ENCODE data around the gene SPAG16.

The SPAG16 gene

GRCh38 chr2:214379227-214379626 is 1095.0 kb downstream of the SPAG16 start:
- no peaks in the 10 kb centered on the region for H3K9me3 ChIP-seq
- no peaks in the 10 kb centered on the region for H3K27me3 ChIP-seq (ENCODE audit: low read depth)
- H3K4me3 ChIP-seq = no peak overlapping the region
- no peaks in the 10 kb centered on the region for H3K4me1 ChIP-seq
- DNase-seq (ENCODE audit: low spot score in 2 of 2) = no peak
- in situ Hi-C loops (cut with MboI; ENCODE audit: low sequenced_read_pairs) = no loop called here
- no peaks in the 10 kb centered on the region for H3K36me3 ChIP-seq (replicated peaks)

- no peak overlapping the region for H3K4me3 ChIP-seq
- in situ Hi-C loops (cut with MboI; ENCODE audit: low sequenced_read_pairs) = no loop called here
- H3K4me1 ChIP-seq = no peaks in the 10 kb centered on the region
Measured at GRCh38 chr2:214380681-214381080, 1096.4 kb downstream of the SPAG16 start.

GRCh38 chr2:214382229-214382628 is 1098.0 kb downstream of the SPAG16 start:
- Histone ChIP-seq H3K9me3 (no peaks in the 10 kb centered on the region), H3K4me1 (no peaks in the 10 kb centered on the region), H3K36me3 (replicated peaks) (no peaks in the 10 kb centered on the region), H3K4me3 (no peak overlapping the region), H3K27me3 (ENCODE audit: low read depth) (no peaks in the 10 kb centered on the region)
- no peak for DNase-seq (ENCODE audit: low spot score in 2 of 2)
- in situ Hi-C loops (cut with MboI; ENCODE audit: low sequenced_read_pairs) = no loop called here

More at GRCh38 chr2:214380681-214381080, 1096.4 kb downstream of the SPAG16 start:
- no peak for DNase-seq (ENCODE audit: low spot score in 2 of 2)
- Histone ChIP-seq H3K27me3 (ENCODE audit: low read depth) (no peaks in the 10 kb centered on the region), H3K36me3 (replicated peaks) (no peaks in the 10 kb centered on the region), H3K9me3 (no peaks in the 10 kb centered on the region)

- H3K9me3 ChIP-seq = no peaks in the 10 kb centered on the region
- no peak overlapping the region for H3K4me3 ChIP-seq
- no peaks in the 10 kb centered on the region for H3K27me3 ChIP-seq (ENCODE audit: low read depth)
- no peaks in the 10 kb centered on the region for H3K36me3 ChIP-seq (replicated peaks)
- no peak for DNase-seq (ENCODE audit: low spot score in 2 of 2)
- in situ Hi-C loops (cut with MboI; ENCODE audit: low sequenced_read_pairs) = no loop called here
- no peaks in the 10 kb centered on the region for H3K4me1 ChIP-seq
Measured at GRCh38 chr2:214386720-214387119, 1102.5 kb downstream of the SPAG16 start.

GRCh38 chr2:214389334-214389733 is 1105.1 kb downstream of the SPAG16 start:
- Histone ChIP-seq H3K27me3 (ENCODE audit: low read depth) (no peaks in the 10 kb centered on the region), H3K36me3 (replicated peaks) (no peaks in the 10 kb centered on the region), H3K4me1 (no peaks in the 10 kb centered on the region), H3K9me3 (no peaks in the 10 kb centered on the region), H3K4me3 (no peak overlapping the region)
- in situ Hi-C loops (cut with MboI; ENCODE audit: low sequenced_read_pairs) = no loop called here
- DNase-seq (ENCODE audit: low spot score in 2 of 2) = no peak

- no peaks in the 10 kb centered on the region for H3K4me1 ChIP-seq
- H3K9me3 ChIP-seq = no peaks in the 10 kb centered on the region
- in situ Hi-C loops (cut with MboI; ENCODE audit: low sequenced_read_pairs) = no loop called here
- H3K27me3 ChIP-seq (ENCODE audit: low read depth) = no peaks in the 10 kb centered on the region
- no peak overlapping the region for H3K4me3 ChIP-seq
- no peak for DNase-seq (ENCODE audit: low spot score in 2 of 2)
- no peaks in the 10 kb centered on the region for H3K36me3 ChIP-seq (replicated peaks)
Measured at GRCh38 chr2:214393796-214394195, 1109.5 kb downstream of the SPAG16 start.

GRCh38 chr2:214395040-214395439 is 1110.8 kb downstream of the SPAG16 start:
- Histone ChIP-seq H3K4me3 (no peak overlapping the region), H3K4me1 (no peaks in the 10 kb centered on the region), H3K27me3 (ENCODE audit: low read depth) (no peaks in the 10 kb centered on the region), H3K36me3 (replicated peaks) (no peaks in the 10 kb centered on the region), H3K9me3 (no peaks in the 10 kb centered on the region)
- no peak for DNase-seq (ENCODE audit: low spot score in 2 of 2)
- in situ Hi-C loops (cut with MboI; ENCODE audit: low sequenced_read_pairs) = no loop called here

- no peaks in the 10 kb centered on the region for H3K36me3 ChIP-seq (replicated peaks)
- no peaks in the 10 kb centered on the region for H3K9me3 ChIP-seq
- H3K4me1 ChIP-seq = no peaks in the 10 kb centered on the region
- H3K27me3 ChIP-seq (ENCODE audit: low read depth) = no peaks in the 10 kb centered on the region
- in situ Hi-C loops (cut with MboI; ENCODE audit: low sequenced_read_pairs) = no loop called here
- H3K4me3 ChIP-seq = no peak overlapping the region
- no peak for DNase-seq (ENCODE audit: low spot score in 2 of 2)
Measured at GRCh38 chr2:214401580-214401979, 1117.3 kb downstream of the SPAG16 start.

GRCh38 chr2:214410128-214410775 is 1126.0 kb downstream of the SPAG16 start:
- Histone ChIP-seq H3K4me3 (no peak overlapping the region), H3K27me3 (ENCODE audit: low read depth) (no peaks in the 10 kb centered on the region), H3K9me3 (no peaks in the 10 kb centered on the region), H3K36me3 (replicated peaks) (no peaks in the 10 kb centered on the region), H3K4me1 (no peaks in the 10 kb centered on the region)
- peak in 1 of 2 experiments; percentile 6 for DNase-seq (ENCODE audit: low spot score in 2 of 2)
- in situ Hi-C loops (cut with MboI; ENCODE audit: low sequenced_read_pairs) = no loop called here

GRCh38 chr2:214410918-214411554 is 1126.8 kb downstream of the SPAG16 start, which contains the start of gene VWC2L:
Gene VWC2L, plus strand, starts transcription at chr2:214411054. Its CDS starts 3,140 bp downstream, at chr2:214414194.
- in situ Hi-C loops (cut with MboI; ENCODE audit: low sequenced_read_pairs) = no loop called here
- DNase-seq (ENCODE audit: low spot score in 2 of 2) = peak; percentile 42 to 82
- no peak within 1 kb of the TSS for H3K4me3 ChIP-seq
- no peaks in the 10 kb centered on the region for H3K9me3 ChIP-seq
- H3K4me1 ChIP-seq = no peaks in the 10 kb centered on the region
- no peaks in the 10 kb centered on the region for H3K27me3 ChIP-seq (ENCODE audit: low read depth)
- H3K36me3 ChIP-seq (replicated peaks) = no peaks in the 10 kb centered on the region

GRCh38 chr2:214412679-214413078 is 1128.4 kb downstream of the SPAG16 start:
- Histone ChIP-seq H3K36me3 (replicated peaks) (no peaks in the 10 kb centered on the region), H3K4me1 (no peaks in the 10 kb centered on the region), H3K27me3 (ENCODE audit: low read depth) (no peaks in the 10 kb centered on the region), H3K9me3 (no peaks in the 10 kb centered on the region), H3K4me3 (no peak overlapping the region)
- in situ Hi-C loops (cut with MboI; ENCODE audit: low sequenced_read_pairs) = no loop called here
- DNase-seq (ENCODE audit: low spot score in 2 of 2) = no peak

- in situ Hi-C loops (cut with MboI; ENCODE audit: low sequenced_read_pairs) = no loop called here
- DNase-seq (ENCODE audit: low spot score in 2 of 2) = no peak
- Histone ChIP-seq H3K36me3 (replicated peaks) (no peaks in the 10 kb centered on the region), H3K9me3 (no peaks in the 10 kb centered on the region), H3K4me3 (no peak overlapping the region), H3K27me3 (ENCODE audit: low read depth) (no peaks in the 10 kb centered on the region), H3K4me1 (no peaks in the 10 kb centered on the region)
Measured at GRCh38 chr2:214436470-214436869, 1152.2 kb downstream of the SPAG16 start.

GRCh38 chr2:214450118-214450894 is 1166.0 kb downstream of the SPAG16 start:
- in situ Hi-C loops (cut with MboI; ENCODE audit: low sequenced_read_pairs) = no loop called here
- Histone ChIP-seq H3K27me3 (ENCODE audit: low read depth) (no peaks in the 10 kb centered on the region), H3K36me3 (replicated peaks) (no peaks in the 10 kb centered on the region), H3K4me1 (no peaks in the 10 kb centered on the region), H3K9me3 (no peaks in the 10 kb centered on the region), H3K4me3 (no peak overlapping the region)
- no peak for DNase-seq (ENCODE audit: low spot score in 2 of 2)
